ENCODE measurements around the gene LCTL.

DNA sequence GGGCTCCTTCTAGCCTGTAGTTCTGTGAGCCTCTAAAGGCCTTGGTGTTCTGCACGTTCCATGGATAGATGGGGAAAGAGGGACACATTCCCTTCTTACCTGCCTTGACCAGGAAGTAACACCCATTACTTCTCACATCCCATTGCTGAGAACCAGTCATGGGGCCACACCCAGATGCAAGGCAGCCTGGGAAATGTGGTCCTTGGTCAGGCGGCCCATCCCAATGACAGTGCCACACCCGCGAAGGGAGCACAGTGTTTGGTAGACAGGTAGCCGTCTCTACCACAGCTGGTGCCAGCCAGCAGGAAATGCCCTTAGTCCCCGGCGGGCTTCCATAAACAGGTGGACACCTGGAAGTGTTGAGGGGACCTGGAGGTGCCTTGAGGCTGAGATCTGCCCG is 23.2 kb upstream of the LCTL start:
- TF ChIP-seq POLR2A (IDR thresholded peaks at IDR 0.05): no peak
- TF ChIP-seq, protein P1, sequence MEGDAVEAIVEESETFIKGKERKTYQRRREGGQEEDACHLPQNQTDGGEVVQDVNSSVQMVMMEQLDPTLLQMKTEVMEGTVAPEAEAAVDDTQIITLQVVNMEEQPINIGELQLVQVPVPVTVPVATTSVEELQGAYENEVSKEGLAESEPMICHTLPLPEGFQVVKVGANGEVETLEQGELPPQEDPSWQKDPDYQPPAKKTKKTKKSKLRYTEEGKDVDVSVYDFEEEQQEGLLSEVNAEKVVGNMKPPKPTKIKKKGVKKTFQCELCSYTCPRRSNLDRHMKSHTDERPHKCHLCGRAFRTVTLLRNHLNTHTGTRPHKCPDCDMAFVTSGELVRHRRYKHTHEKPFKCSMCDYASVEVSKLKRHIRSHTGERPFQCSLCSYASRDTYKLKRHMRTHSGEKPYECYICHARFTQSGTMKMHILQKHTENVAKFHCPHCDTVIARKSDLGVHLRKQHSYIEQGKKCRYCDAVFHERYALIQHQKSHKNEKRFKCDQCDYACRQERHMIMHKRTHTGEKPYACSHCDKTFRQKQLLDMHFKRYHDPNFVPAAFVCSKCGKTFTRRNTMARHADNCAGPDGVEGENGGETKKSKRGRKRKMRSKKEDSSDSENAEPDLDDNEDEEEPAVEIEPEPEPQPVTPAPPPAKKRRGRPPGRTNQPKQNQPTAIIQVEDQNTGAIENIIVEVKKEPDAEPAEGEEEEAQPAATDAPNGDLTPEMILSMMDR (IDR thresholded peaks at IDR 0.05 in 8 of 11, conservative IDR thresholded peaks at IDR 0.05 in 3 of 11): no peak
